ENCODE data around the gene EXOC3L2. TPM values are rescaled to one million over a fixed set of nuclear protein-coding genes. Genes with fewer than 3 reads are reported as not detected.
A peak's percentile ranks its signal among the peaks of the same experiment; 100 is the strongest.

Gene EXOC3L2
- total RNA-seq (1 to 10 TPM; 3.4 to 5.6 (median 4.5) TPM), polyA plus RNA-seq (2.7 TPM)
- long read RNA-seq, donor 1, transcript EXOC3L2-202 (12 exons, 2,964 nt): major isoform, 7 of 19 reads
- long read RNA-seq, donor 1, partial matches to known transcripts: 11 of 19 reads
- long read RNA-seq, donor 1, other reads (novel, unspliced or antisense): 1 of 19 reads
- long read RNA-seq, donor 2, partial matches to known transcripts: 1 of 5 reads
- long read RNA-seq, donor 2, other reads (novel, unspliced or antisense): 0 of 5 reads
- long read RNA-seq, donor 3, partial matches to known transcripts: 3 of 6 reads
- long read RNA-seq, donor 3, other reads (novel, unspliced or antisense): 2 of 6 reads
- long read RNA-seq, donor 4, partial matches to known transcripts: 3 of 9 reads
- long read RNA-seq, donor 4, other reads (novel, unspliced or antisense): 2 of 9 reads

- Histone ChIP-seq H3K4me3 (ENCODE audit: low read length) (peak within 1 kb of the TSS; percentile 37), H3K9me3 (ENCODE audit: control insufficient read depth, low read length) (no peaks in the 10 kb centered on the region), H3K27ac (ENCODE audit: low read length) (peak within 1 kb of the TSS; percentile 28), H3K4me1 (ENCODE audit: control insufficient read depth, insufficient read depth, low read length) (no peaks in the 10 kb centered on the region), H3K27me3 (ENCODE audit: control insufficient read depth, insufficient read depth) (no peaks in the 10 kb centered on the region)
- WGBS: 43% methylated on average over 17 of the region's 17 CpGs
- ATAC-seq (peak; percentile 72 to 88), DNase-seq (peak; percentile 74 to 81 (median 80))
- intact Hi-C loops (cut with DNase I): loop anchor here in 2 of 4 donors (10.0 kb wide), 1 partner anchor 51 kb away; no protein-coding TSS in a partner anchor
These were observed at the start of gene EXOC3L2 for GRCh38 chr19:45245334-45245787. Gene EXOC3L2, minus strand, starts transcription at chr19:45245407. Its CDS starts 6,362 bp downstream, at chr19:45239045.

GRCh38 chr19:45294291-45295029 lies 49.3 kb upstream of the EXOC3L2 start:
- DNase-seq: peak; percentile 56 to 81 (median 79)
- intact Hi-C loops (cut with DNase I): no loop called here
- no peak overlapping the region for H3K27ac ChIP-seq (ENCODE audit: low read length)
- peak; percentile 83 for ATAC-seq
- no peaks in the 10 kb centered on the region for H3K27me3 ChIP-seq (ENCODE audit: control insufficient read depth, insufficient read depth)
- H3K9me3 ChIP-seq (ENCODE audit: control insufficient read depth, low read length): no peaks in the 10 kb centered on the region
- no peaks in the 10 kb centered on the region for H3K4me1 ChIP-seq (ENCODE audit: control insufficient read depth, insufficient read depth, low read length)
- no peak overlapping the region for H3K4me3 ChIP-seq (ENCODE audit: low read length)
- WGBS: 68% methylated on average over 12 of the region's 12 CpGs

- H3K27ac ChIP-seq (ENCODE audit: low read length): no peak overlapping the region
- intact Hi-C loops (cut with DNase I): no loop called here
- ATAC-seq: no peak
- whole genome bisulfite sequencing: 89% methylated on average over 4 of the region's 4 CpGs
- no peaks in the 10 kb centered on the region for H3K27me3 ChIP-seq (ENCODE audit: control insufficient read depth, insufficient read depth)
- no peaks in the 10 kb centered on the region for H3K9me3 ChIP-seq (ENCODE audit: control insufficient read depth, low read length)
- H3K4me1 ChIP-seq (ENCODE audit: control insufficient read depth, insufficient read depth, low read length): no peaks in the 10 kb centered on the region
- H3K4me3 ChIP-seq (ENCODE audit: low read length): no peak overlapping the region
- DNase-seq: peak in 2 of 3 donors; percentile 8 to 38
These were observed 48.5 kb upstream of the EXOC3L2 start for GRCh38 chr19:45293682-45294081.

GRCh38 chr19:45291834-45292233 lies 46.6 kb upstream of the EXOC3L2 start:
- intact Hi-C loops (cut with DNase I): no loop called here
- Histone ChIP-seq H3K4me3 (ENCODE audit: low read length) (no peak overlapping the region), H3K27me3 (ENCODE audit: control insufficient read depth, insufficient read depth) (no peaks in the 10 kb centered on the region), H3K9me3 (ENCODE audit: control insufficient read depth, low read length) (no peaks in the 10 kb centered on the region), H3K4me1 (ENCODE audit: control insufficient read depth, insufficient read depth, low read length) (no peaks in the 10 kb centered on the region), H3K27ac (ENCODE audit: low read length) (no peak overlapping the region)
- WGBS: 99% methylated on average over 1 of the region's 1 CpG
- no peak for DNase-seq
- no peak for ATAC-seq

- no peak for ATAC-seq
- DNase-seq: peak in 1 of 3 donors; percentile 27
- Histone ChIP-seq H3K4me3 (ENCODE audit: low read length) (no peak overlapping the region), H3K27me3 (ENCODE audit: control insufficient read depth, insufficient read depth) (no peaks in the 10 kb centered on the region), H3K27ac (ENCODE audit: low read length) (no peak overlapping the region), H3K4me1 (ENCODE audit: control insufficient read depth, insufficient read depth, low read length) (no peaks in the 10 kb centered on the region), H3K9me3 (ENCODE audit: control insufficient read depth, low read length) (no peaks in the 10 kb centered on the region)
- intact Hi-C loops (cut with DNase I): no loop called here
- 95% methylated on average over 6 of the region's 6 CpGs for WGBS
These were observed 45.2 kb upstream of the EXOC3L2 start for GRCh38 chr19:45290381-45290931.

GRCh38 chr19:45283443-45284033 lies 38.3 kb upstream of the EXOC3L2 start:
- DNase-seq (no peak), ATAC-seq (no peak)
- intact Hi-C loops (cut with DNase I): no loop called here
- H3K4me1 ChIP-seq (ENCODE audit: control insufficient read depth, insufficient read depth, low read length): no peaks in the 10 kb centered on the region
- 89% methylated on average over 7 of the region's 7 CpGs for WGBS
- H3K9me3 ChIP-seq (ENCODE audit: control insufficient read depth, low read length): no peaks in the 10 kb centered on the region
- H3K4me3 ChIP-seq (ENCODE audit: low read length): no peak overlapping the region
- no peaks in the 10 kb centered on the region for H3K27me3 ChIP-seq (ENCODE audit: control insufficient read depth, insufficient read depth)
- no peak overlapping the region for H3K27ac ChIP-seq (ENCODE audit: low read length)

GRCh38 chr19:45280471-45280961 lies 35.3 kb upstream of the EXOC3L2 start:
- DNase-seq (no peak), ATAC-seq (peak in 1 of 2 donors; percentile 26)
- Histone ChIP-seq H3K4me1 (ENCODE audit: control insufficient read depth, insufficient read depth, low read length) (no peaks in the 10 kb centered on the region), H3K4me3 (ENCODE audit: low read length) (no peak overlapping the region), H3K27me3 (ENCODE audit: control insufficient read depth, insufficient read depth) (no peaks in the 10 kb centered on the region), H3K27ac (ENCODE audit: low read length) (no peak overlapping the region), H3K9me3 (ENCODE audit: control insufficient read depth, low read length) (no peaks in the 10 kb centered on the region)
- WGBS: 80% methylated on average over 19 of the region's 19 CpGs
- intact Hi-C loops (cut with DNase I): no loop called here

- WGBS: 85% methylated on average over 3 of the region's 3 CpGs
- intact Hi-C loops (cut with DNase I): no loop called here
- no peak for DNase-seq
- Histone ChIP-seq H3K4me3 (ENCODE audit: low read length) (no peak overlapping the region), H3K27me3 (ENCODE audit: control insufficient read depth, insufficient read depth) (no peaks in the 10 kb centered on the region), H3K27ac (ENCODE audit: low read length) (no peak overlapping the region), H3K4me1 (ENCODE audit: control insufficient read depth, insufficient read depth, low read length) (no peaks in the 10 kb centered on the region), H3K9me3 (ENCODE audit: control insufficient read depth, low read length) (no peaks in the 10 kb centered on the region)
- no peak for ATAC-seq
These were observed 34.5 kb upstream of the EXOC3L2 start for GRCh38 chr19:45279587-45280192.

- H3K27me3 ChIP-seq (ENCODE audit: control insufficient read depth, insufficient read depth): no peaks in the 10 kb centered on the region
- intact Hi-C loops (cut with DNase I): no loop called here
- 92% methylated on average over 10 of the region's 10 CpGs for WGBS
- DNase-seq (peak in 1 of 3 donors; percentile 12), ATAC-seq (no peak)
- H3K9me3 ChIP-seq (ENCODE audit: control insufficient read depth, low read length): no peaks in the 10 kb centered on the region
- no peak overlapping the region for H3K4me3 ChIP-seq (ENCODE audit: low read length)
- H3K27ac ChIP-seq (ENCODE audit: low read length): no peak overlapping the region
- H3K4me1 ChIP-seq (ENCODE audit: control insufficient read depth, insufficient read depth, low read length): no peaks in the 10 kb centered on the region
These were observed 32.9 kb upstream of the EXOC3L2 start for GRCh38 chr19:45278087-45278486.

GRCh38 chr19:45276284-45276687 lies 31.1 kb upstream of the EXOC3L2 start:
- Histone ChIP-seq H3K9me3 (ENCODE audit: control insufficient read depth, low read length) (no peaks in the 10 kb centered on the region), H3K27me3 (ENCODE audit: control insufficient read depth, insufficient read depth) (no peaks in the 10 kb centered on the region), H3K4me3 (ENCODE audit: low read length) (no peak overlapping the region), H3K27ac (ENCODE audit: low read length) (no peak overlapping the region), H3K4me1 (ENCODE audit: control insufficient read depth, insufficient read depth, low read length) (no peaks in the 10 kb centered on the region)
- 61% methylated on average over 7 of the region's 7 CpGs for WGBS
- intact Hi-C loops (cut with DNase I): no loop called here
- DNase-seq: no peak
- no peak for ATAC-seq

Data from right cardiac atrium (tissue), 5 donors.